Renal pelvis (tissue), 4 donors: ENCODE data around the gene TSN. TPM values are rescaled to one million over a fixed set of nuclear protein-coding genes. Genes with fewer than 3 reads are reported as not detected.
"Not testable (repeated sequence)": the region's sequence is repeated elsewhere in the genome, so short reads cannot be mapped to it uniquely, and the experiment has no call there.

ENCODE experiments used
- DNase-seq: peaks from one replicate; pipeline ENCODE4 v3.0.0-alpha.2; 2013
- polyA plus RNA-seq, 3 donors: library from polyadenylated mRNA; unstranded; fragments of 120-200 nt; gene quantifications; one replicate each; pipeline ENCODE4 v1.2.1, GENCODE V29; 2013; ENCODE audit not compliant: insufficient read length in 3 of 3

TSN gene
- polyA plus RNA-seq, 3 donors: 79.9 to 92.1 (median 84.2) TPM

DNA sequence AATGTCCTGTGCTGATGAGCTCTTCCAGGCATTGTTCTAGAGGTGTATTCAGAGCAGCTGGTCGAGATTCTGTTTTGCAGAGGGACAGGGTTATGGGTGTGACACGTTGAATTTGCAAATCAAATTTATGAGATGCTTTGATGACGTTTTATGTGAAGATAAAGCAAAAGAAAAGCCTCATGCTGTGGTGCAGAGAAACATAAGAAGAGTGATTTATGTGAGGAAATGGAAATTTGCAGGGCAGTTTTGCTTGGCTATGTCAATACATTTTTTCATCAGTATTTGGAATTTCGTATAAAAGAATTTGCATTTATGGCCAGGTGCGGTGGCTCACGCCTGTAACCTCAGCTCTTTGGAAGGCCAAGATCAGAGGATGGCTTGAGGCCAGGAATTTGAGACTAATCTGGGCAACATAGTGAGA is 36.4 kb downstream of the TSN start:
- peak; percentile 43 for DNase-seq

DNA sequence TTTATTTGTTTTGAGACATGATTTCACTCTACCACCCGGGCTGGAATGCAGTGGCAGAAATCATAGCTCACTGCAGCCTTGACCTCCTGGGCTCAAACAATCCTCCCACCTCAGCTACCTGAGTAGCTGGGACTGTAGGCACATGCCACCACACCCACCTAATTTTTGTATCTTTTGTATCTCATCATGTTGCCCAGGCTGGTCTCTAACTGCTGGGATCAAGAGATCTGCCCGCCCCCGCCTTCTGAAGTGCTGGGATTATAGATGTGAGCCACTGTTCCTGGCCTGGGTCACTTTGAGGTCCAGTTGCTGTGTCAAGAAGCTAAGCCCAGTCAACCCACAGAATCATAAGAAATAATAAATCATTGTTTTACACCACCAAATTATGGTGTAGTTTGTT is 38.4 kb downstream of the TSN start:
- DNase-seq: no peak

DNA sequence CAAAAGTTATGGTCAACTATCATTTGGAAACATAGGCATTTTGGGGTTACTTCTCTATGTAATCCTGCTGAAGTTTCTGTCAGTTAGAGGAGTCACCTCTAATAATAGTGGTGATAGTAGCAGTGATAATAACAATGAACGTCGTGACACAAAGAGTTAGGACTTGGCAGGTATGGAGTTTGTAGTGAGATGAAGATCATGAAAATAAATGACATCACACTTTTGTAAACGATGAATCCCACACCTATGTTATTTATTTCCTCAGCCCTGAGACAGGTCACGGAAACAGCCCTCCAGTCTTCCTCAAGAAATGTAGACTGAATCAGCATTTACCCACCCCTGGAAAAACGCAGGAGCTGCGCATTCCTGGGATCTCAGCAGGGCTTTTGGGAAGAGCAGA is 38.8 kb downstream of the TSN start:
- DNase-seq: no peak

DNA sequence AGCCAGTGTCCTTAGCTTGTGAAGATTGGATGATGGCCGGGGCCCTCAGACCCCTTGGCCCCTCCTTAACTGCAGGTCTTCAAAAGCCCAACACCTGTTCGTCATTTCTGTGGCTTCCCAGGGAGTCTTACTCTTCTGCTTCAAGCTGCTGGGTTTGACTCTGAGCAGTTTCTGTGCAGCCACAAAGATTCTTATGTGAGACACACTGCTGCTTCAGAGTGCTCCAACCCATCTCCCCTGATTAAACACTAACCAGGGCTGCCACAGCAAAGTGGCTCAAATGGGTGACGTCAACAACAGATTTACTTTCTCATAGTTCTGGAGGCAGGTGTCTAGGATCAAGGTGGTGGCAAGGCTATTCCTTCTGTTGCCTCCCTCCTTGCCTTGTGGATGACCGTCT is 40.8 kb downstream of the TSN start:
- DNase-seq: no peak

DNA sequence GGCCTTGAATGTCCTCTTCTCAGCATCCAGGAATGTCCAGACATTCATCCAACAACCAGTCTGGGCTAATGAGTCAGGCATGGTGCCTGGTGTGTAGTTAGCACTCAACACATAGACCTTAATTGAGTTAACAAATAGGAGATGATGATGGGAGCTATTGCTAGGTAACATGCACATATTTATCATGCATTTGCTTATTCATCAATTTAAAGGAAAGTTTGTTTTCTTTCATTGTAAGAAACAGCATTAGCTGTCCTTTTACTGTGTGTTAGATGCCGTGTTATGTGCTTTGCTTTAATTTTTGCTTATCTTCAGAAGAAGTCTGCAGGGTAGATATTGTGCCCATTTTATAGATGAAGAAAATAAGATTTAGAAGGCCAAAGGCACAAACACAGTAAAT is 43.2 kb downstream of the TSN start:
- DNase-seq: no peak

DNA sequence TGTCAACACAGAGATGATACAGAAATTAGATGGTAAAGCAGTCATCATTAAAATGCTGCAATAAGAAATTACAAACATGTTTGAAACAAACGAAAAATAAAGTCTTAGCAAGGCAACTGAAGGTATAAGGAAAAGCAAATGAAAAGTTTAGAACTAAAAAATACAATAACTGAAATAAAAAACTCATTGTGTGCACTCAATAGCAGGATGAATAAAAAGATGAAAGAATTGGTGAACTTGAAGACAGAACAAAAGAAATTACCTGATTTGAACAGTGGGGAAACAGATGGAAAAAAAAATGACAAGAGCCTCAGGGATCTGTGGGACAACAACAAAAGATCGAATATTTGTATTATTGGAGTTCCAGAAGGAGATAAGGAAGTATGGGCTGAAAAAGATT is 46.5 kb downstream of the TSN start:
- DNase-seq: no peak

DNA sequence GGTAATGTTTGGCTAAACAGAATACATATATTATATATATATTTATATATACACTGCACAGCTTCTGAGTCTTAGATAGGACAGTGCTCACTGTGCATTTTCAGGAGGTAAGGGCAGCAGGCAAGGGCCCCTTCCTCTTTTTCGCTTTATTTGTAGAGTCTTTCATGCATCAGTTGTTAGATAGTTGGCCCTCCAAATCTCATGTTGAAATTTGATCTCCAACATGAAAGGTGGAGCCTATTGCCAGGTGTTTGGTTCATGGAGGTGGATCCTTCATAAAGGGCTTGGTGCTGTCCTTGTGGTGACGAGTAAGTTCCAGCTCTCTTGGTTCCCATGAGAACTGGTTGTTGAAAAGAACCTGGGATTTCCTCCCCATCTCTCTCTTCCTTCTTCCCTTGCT is 48.1 kb downstream of the TSN start:
- no peak for DNase-seq

DNA sequence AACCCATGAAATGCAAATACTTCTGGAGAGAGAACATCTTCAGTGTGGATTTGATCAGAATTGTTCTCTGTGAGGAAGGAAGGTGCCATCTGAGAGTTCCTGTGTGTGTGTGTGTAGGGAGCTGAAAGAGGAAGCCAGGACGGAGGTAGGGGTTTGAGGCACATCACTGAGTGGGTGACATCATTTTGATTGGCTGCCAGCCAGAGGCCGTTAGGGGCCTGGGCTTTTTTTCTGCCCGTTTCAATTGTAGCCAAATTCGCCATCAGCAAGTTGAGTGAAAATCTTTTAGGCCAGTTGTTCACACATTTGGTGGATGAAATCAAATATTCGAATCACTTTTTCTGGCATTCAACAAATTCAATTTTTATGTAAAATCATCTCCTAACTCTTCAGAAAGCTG is 48.9 kb downstream of the TSN start:
- DNase-seq: peak; percentile 17

DNA sequence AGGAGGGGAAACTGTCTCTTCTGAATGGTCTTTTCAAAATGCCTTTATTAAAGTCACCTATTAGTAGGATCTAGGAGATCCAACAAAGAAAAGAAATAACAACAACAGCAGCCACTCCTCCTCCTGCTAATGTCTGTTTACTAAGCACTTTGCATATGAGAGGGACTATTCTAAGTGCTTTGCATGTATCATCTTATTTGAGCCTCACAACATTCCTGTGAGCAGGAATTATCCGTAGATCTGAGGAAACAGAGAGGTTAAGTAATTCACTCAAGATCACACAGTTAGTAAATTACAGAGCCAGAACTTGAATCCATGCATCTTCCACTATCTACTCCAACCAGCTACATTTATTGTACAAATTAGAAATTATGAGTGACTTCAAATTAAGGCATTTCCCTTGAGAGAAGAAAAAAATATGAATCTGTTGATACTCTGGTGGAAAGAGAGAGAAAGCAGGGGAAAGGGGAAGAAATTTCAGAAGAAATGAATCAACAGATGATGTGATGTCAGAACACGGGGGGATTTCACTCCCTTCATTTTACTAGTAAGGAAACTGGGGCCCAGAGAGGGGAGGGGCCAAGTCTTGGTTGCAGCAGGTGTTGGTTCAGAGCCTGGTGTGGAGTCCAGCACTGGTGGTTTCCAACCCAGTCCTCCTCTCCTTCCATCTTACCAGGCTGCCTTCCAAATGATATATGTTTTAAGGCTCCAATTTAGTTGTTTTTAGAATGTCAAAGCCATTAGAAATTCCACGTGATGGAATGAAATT is 49.7 kb downstream of the TSN start:
- DNase-seq: no peak

DNA sequence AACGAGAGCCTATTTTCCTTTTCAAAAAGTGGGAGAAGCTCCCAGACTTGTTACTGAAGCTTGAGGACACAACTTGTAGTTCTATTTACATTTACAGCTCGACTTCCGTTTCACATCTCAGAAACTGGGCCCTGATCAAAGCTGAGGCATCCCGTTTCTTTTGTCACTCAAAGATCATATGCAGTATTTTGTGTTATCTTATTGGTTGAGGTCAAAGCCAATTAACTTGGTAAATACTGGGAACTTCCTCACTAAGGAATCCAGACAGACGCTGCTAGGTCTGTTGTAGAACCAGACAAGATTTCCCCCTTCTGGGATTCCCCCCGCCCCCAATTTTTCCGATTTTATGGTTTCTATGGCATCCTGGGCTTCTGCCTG is 50.3 kb downstream of the TSN start:
- DNase-seq: no peak

DNA sequence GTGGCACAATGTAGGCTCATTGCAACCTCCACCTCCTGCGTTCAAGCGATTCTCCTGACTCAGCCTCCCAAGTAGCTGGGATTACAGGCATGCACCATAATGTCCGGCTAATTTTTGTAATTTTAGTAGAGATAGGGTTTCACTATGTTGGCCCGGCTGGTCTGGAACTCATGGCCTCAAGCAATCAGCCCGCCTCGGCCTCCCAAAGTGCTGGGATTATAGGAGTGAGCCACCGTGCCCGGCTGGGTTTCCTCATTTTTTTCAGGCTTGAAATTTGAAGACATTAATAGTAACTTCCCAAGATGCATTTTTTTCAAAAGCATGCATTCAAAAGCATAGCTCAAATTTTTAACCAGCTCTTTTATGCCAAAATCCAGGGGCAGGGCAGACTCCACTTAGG is 52.3 kb downstream of the TSN start:
- DNase-seq: not testable (repeated sequence)

DNA sequence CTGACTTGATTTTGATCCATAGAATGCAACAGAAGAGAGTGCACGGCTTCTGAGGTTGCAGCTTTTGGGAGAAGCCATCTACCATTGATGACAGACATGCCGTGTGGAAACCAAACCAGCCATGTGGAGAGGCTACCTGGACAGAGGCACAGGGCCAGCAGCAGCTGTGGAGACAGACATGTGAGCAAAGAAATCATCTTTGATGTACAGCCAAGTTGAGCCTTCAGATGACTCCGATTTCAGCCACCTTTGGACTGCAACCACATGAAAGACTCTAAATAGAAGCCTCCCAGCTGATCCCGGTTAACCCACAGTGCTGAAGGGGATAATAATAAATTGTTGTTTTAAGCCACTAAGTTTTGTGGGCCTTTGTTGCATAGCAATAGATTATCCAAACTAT is 54.2 kb downstream of the TSN start:
- DNase-seq: no peak

DNA sequence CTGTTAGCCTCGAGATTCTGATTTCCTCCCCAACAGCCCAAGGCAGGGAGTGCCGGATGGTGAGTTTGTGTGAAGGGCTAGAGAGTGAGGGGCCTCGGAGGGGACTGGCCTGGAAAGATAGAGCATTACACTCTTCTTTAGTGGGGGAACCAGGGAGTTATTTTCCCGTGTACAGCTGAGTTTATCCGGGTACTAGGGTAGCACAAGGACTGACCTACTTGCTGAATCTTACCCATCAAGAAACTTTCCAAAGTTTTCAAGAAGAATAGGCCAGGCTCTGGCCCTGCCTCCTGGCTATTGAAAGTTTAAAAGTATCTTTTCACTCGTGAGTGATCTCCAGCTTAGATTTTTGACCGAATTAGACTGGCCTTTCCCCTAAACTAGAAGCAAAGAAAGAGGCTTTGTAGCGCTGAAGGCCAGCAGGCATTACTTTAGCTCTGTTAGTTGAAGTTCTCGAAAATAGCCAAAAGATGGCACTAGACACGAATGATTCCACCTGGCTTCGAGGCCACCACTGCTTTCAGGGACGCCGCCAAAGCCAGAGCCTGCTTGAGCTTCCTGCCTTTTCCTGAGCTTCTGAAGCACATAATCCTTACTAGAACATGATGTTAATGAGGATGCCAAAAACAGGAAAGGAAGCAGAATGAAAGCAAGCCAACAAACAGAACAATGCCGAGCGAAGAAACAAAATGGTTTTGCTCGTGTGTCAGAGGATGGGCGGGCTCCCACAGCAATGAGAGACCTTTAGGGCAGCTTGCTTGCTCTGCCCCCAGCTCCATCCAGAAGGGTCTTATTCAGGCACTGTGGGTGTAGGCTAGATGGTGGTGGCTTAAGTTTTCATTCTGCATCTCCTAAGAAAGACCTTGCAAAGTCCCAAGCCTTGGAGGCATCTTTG is 55.8 kb downstream of the TSN start:
- DNase-seq: peak; percentile 76

DNA sequence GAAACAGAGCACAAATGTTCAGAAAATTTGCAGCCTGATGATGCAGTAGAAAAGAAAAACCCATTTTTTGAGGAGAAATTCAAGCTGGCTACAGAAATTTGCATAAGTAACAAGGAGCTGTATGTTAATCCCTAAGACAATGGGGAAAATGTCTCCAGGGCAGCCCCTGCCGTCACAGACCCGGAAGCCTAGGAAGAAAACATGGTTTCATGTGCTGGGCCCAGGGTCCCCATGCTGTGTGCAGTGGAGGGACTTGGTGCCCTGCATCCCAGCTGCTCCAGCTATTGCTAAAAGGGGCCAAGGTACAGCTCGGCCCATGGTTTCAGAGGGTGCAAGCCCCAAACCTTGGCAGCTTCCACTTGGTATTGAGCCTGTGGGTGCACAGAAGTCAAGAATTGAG is 57.6 kb downstream of the TSN start:
- DNase-seq: not testable (repeated sequence)

DNA sequence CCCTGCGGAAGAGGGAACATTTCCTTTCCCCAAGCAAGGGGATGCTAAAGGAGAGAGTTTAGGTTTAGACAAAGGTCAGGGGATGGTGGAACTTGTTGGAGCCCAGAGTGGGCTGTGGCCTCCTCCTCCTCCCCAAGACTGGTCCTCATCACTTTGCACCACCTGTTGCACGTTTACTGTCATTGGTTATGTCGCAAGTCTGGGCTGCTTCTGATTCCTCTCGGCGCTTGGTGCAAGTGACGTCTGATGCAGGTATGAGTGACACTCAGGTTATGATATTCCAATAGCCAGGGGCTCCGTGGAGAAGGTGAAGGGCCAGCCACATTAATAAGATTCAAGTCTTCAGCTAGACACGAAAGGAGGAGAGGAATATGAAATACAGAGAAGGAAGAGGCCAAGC is 59.8 kb downstream of the TSN start:
- DNase-seq: no peak

DNA sequence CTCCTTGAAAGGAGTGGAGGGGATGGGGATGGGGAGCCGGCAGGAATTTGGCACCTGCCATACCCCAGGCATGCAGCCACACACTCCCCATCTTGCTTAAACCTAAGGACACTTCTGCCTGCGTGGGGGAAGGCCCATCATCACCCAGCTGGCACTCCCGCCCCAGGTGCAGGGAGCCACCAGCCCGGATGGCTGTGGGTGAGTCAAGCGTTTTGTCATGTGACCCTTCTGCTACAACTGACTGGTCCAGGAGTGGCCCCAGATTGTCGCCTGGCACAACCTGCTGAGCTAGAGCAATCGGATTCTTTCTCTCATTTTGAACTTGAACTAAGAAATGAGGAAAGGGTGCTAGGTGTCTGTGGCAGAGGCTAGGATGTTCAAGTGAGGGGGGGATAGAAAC is 61.3 kb downstream of the TSN start:
- DNase-seq: no peak

DNA sequence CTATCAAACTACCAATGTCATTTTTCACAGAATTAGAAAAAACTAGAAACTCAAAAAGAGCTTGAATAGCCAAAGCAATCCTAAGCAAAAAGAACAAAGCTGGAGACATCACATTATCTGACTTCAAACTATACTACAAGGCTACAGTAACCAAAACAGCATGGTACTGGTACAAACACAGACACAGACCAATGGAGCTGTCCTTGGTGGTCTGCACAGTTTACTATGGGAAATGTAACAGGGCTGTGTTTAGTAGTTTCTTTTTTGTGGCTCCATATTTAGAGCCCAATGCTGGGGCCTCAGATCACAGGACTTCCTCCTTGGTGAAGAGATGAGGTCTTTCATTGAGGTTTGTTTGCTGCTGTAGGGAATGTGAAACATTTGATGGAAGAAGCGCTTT is 61.9 kb downstream of the TSN start:
- not testable (repeated sequence) for DNase-seq

Other genes with a start within 250 kb of the TSN start
- 1 to 10 TPM in 1 of 3 donors, not detected in 2; 2.4 TPM for gene RNU4ATAC, start 224.8 kb upstream of the TSN start, polyA plus RNA-seq
- gene CLASP1, start 106.2 kb upstream of the TSN start, polyA plus RNA-seq: 10 to 100 TPM; 41.2 to 48.3 (median 47.6) TPM
- 10 to 100 TPM; 56.8 to 61.2 (median 58.4) TPM for gene NIFK, start 18.8 kb upstream of the TSN start, polyA plus RNA-seq